GM18505 (cell line): ENCODE data around the gene FOXA1.

Source experiments
- ATAC-seq: cut with Tn5 transposase; IDR thresholded peaks from one replicate; pipeline ENCODE4 v1.9.1; 2021; ENCODE audit not compliant: unreplicated experiment
- POLR2A ChIP-seq: IDR thresholded peaks from 4 replicates; pipeline ENCODE4 v1.6.1; 2011; ENCODE audit warnings: borderline replicate concordance; ENCODE audit not compliant: insufficient read depth, insufficient read length; ENCODE audit errors: extremely low read depth

Gene FOXA1

GRCh38 chr14:37617864-37618365 is 22.9 kb upstream of the FOXA1 start:
- no peak for ATAC-seq
- TF ChIP-seq POLR2A, result no peak

- ATAC-seq, result no peak
These were observed 21.8 kb upstream of the FOXA1 start for GRCh38 chr14:37616853-37617252.

GRCh38 chr14:37615582-37616289 is 20.7 kb upstream of the FOXA1 start:
- no peak for ATAC-seq

More at GRCh38 chr14:37616853-37617252, 21.8 kb upstream of the FOXA1 start:
- no peak for TF ChIP-seq POLR2A

GRCh38 chr14:37610945-37611523 is 16.0 kb upstream of the FOXA1 start:
- ATAC-seq, result no peak
- TF ChIP-seq POLR2A, result no peak

More at GRCh38 chr14:37615582-37616289, 20.7 kb upstream of the FOXA1 start:
- no peak for TF ChIP-seq POLR2A

- TF ChIP-seq POLR2A, result no peak
- no peak for ATAC-seq
These were observed 13.6 kb upstream of the FOXA1 start for GRCh38 chr14:37608649-37609048.

GRCh38 chr14:37606678-37607077 is 11.6 kb upstream of the FOXA1 start:
- TF ChIP-seq POLR2A, result no peak
- no peak for ATAC-seq

GRCh38 chr14:37603688-37604251 is 8.7 kb upstream of the FOXA1 start:
- TF ChIP-seq POLR2A, result no peak
- no peak for ATAC-seq

GRCh38 chr14:37602605-37603453 is 7.8 kb upstream of the FOXA1 start:
- TF ChIP-seq POLR2A, result no peak
- no peak for ATAC-seq

- no peak for TF ChIP-seq POLR2A
- ATAC-seq, result no peak
These were observed 6.8 kb upstream of the FOXA1 start for GRCh38 chr14:37601865-37602264.

GRCh38 chr14:37600880-37601741 is 6.1 kb upstream of the FOXA1 start:
- no peak for ATAC-seq
- TF ChIP-seq POLR2A, result no peak

- no peak for TF ChIP-seq POLR2A
- ATAC-seq, result no peak
These were observed 4.7 kb upstream of the FOXA1 start for GRCh38 chr14:37599507-37600368.
